Endodermal cell (in vitro differentiated cells): ENCODE measurements around the gene SLC4A7. TPM values are rescaled to one million over a fixed set of nuclear protein-coding genes. Genes with fewer than 3 reads are reported as not detected.
A peak's percentile ranks its signal among the peaks of the same experiment; 100 is the strongest.
"Not testable (repeated sequence)": the region's sequence is repeated elsewhere in the genome, so short reads cannot be mapped to it uniquely, and the experiment has no call there.

Experiments
- DNase-seq: peaks from one replicate; pipeline ENCODE4 v3.0.0-alpha.2; 2017
- H3K27ac ChIP-seq: 2 replicates; pipeline ENCODE4 v1.5.1; 2013; ENCODE audit warnings: mild to moderate bottlenecking, low read depth, low read length, moderate library complexity
- H3K27me3 ChIP-seq: 2 replicates; pipeline ENCODE4 v1.6.1; 2013; ENCODE audit warnings: mild to moderate bottlenecking, low read length, moderate library complexity; ENCODE audit not compliant: insufficient read depth, control insufficient read depth, poor library complexity, severe bottlenecking
- H3K36me3 ChIP-seq: 2 replicates; pipeline ENCODE4 v1.7.0; 2013; ENCODE audit warnings: mild to moderate bottlenecking, low read length, moderate library complexity; ENCODE audit not compliant: control insufficient read depth, insufficient read depth
- H3K4me1 ChIP-seq: one replicate; pipeline ENCODE4 v1.7.0; 2013; ENCODE audit warnings: low read length; ENCODE audit not compliant: control insufficient read depth, insufficient read depth
- H3K4me3 ChIP-seq: 2 replicates; pipeline ENCODE4 v1.5.1; 2013; ENCODE audit warnings: mild to moderate bottlenecking, low read length, moderate library complexity
- H3K9ac ChIP-seq: 2 replicates; pipeline ENCODE4 v1.6.1; 2013; ENCODE audit warnings: mild to moderate bottlenecking, low read length, moderate library complexity; ENCODE audit not compliant: poor library complexity, severe bottlenecking; ENCODE audit errors: extremely low read depth
- H3K9me3 ChIP-seq: 2 replicates; pipeline ENCODE4 v1.6.1; 2013; ENCODE audit warnings: mild to moderate bottlenecking, low read length, moderate library complexity; ENCODE audit not compliant: control insufficient read depth
- H3K27ac Mint-ChIP-seq: 2 replicates; pipeline ENCODE4 v1.8.0; 2020; ENCODE audit warnings: mixed read lengths
- H3K27me3 Mint-ChIP-seq: 2 replicates; pipeline ENCODE4 v1.8.0; 2021; ENCODE audit warnings: mild to moderate bottlenecking, mixed read lengths; ENCODE audit not compliant: insufficient read depth
- H3K36me3 Mint-ChIP-seq: 2 replicates; pipeline ENCODE4 v1.8.0; 2020; ENCODE audit warnings: low read depth, mixed read lengths
- H3K4me1 Mint-ChIP-seq: 2 replicates; pipeline ENCODE4 v1.8.0; 2020; ENCODE audit warnings: mixed read lengths
- H3K4me3 Mint-ChIP-seq: 2 replicates; pipeline ENCODE4 v1.8.0; 2020; ENCODE audit warnings: mild to moderate bottlenecking, moderate library complexity, mixed read lengths
- H3K9me3 Mint-ChIP-seq: 2 replicates; pipeline ENCODE4 v1.8.0; 2020; ENCODE audit warnings: mild to moderate bottlenecking, mixed read lengths
- CTCF ChIP-seq: fragments of 200-600 bp; sonication (generic); conservative IDR thresholded peaks from 2 replicates; pipeline ENCODE4 v1.5.0; 2021; ENCODE audit warnings: antibody characterized with exemption, mild to moderate bottlenecking
- WGBS, 2 experiments: methylation state at CpG; one replicate each; pipeline versions ENCODE4 v1.1.5 to v1.1.7; 2013; ENCODE audit warnings: missing lambda C conversion rate in 2 of 2, mixed read lengths in 1 of 2; ENCODE audit not compliant: insufficient coverage in 1 of 2, insufficient read length in 1 of 2; 5-methylcytosine and 5-hydroxymethylcytosine counted together
- total RNA-seq, 2 donors: library from RNA; stranded (reverse); fragmentation: NEBNext Ultra II Directional in 1 of 2; extraction: Animal tissue kit (Norgen Biotek cat#: 25700) in 1 of 2; gene quantifications; 2 replicates in 1 of 2; 3 replicates in 1 of 2; pipeline ENCODE4 v1.2.1, GENCODE V29; 2021

The SLC4A7 gene
- total RNA-seq, 2 donors from 2014 or later = 58.4 to 83.8 TPM

- Mint-ChIP-seq H3K4me1 (no peaks in the 10 kb centered on the region), H3K27ac (no peak overlapping the region), H3K4me3 (no peak overlapping the region), H3K9me3 (no peaks in the 10 kb centered on the region), H3K36me3 (peaks cover 32% of the 10 kb centered on the region), H3K27me3 (no peaks in the 10 kb centered on the region)
- peaks cover 29% of the 10 kb centered on the region for H3K36me3 ChIP-seq
- no peak for TF ChIP-seq CTCF
- H3K27me3 ChIP-seq = no peaks in the 10 kb centered on the region
- WGBS, 2 experiments = 89 to 96% methylated on average over 1 to 2 of the region's 2 CpGs
- no peak overlapping the region for H3K27ac ChIP-seq
- H3K4me1 ChIP-seq = no peaks in the 10 kb centered on the region
- no peaks in the 10 kb centered on the region for H3K9me3 ChIP-seq
- no peak overlapping the region for H3K9ac ChIP-seq
- DNase-seq = no peak
- H3K4me3 ChIP-seq = no peak overlapping the region
These were observed 34.5 kb downstream of the SLC4A7 start for GRCh38 chr3:27449530-27450150.

GRCh38 chr3:27442995-27443394 lies 41.2 kb downstream of the SLC4A7 start:
- not testable (repeated sequence) for H3K4me3 ChIP-seq, H3K27me3 ChIP-seq, H3K27ac Mint-ChIP-seq, H3K9me3 Mint-ChIP-seq, DNase-seq, H3K27ac ChIP-seq, H3K27me3 Mint-ChIP-seq, H3K4me1 Mint-ChIP-seq, H3K4me1 ChIP-seq, H3K4me3 Mint-ChIP-seq, H3K9ac ChIP-seq
- WGBS, 2 experiments = 88 to 96% methylated on average over 8 to 13 of the region's 13 CpGs
- peaks cover 69% of the 10 kb centered on the region for H3K36me3 Mint-ChIP-seq
- Histone ChIP-seq H3K36me3 (peaks cover 53% of the 10 kb centered on the region), H3K9me3 (peaks cover 27% of the 10 kb centered on the region)

GRCh38 chr3:27438352-27438751 lies 45.8 kb downstream of the SLC4A7 start:
- not testable (repeated sequence) for H3K27ac ChIP-seq, H3K27me3 Mint-ChIP-seq, H3K9ac ChIP-seq, H3K4me1 ChIP-seq, DNase-seq, H3K4me1 Mint-ChIP-seq, H3K27me3 ChIP-seq, H3K27ac Mint-ChIP-seq, H3K4me3 Mint-ChIP-seq, H3K9me3 Mint-ChIP-seq, H3K4me3 ChIP-seq
- H3K36me3 Mint-ChIP-seq = peaks cover 74% of the 10 kb centered on the region
- Histone ChIP-seq H3K36me3 (peaks cover 67% of the 10 kb centered on the region), H3K9me3 (peaks cover 27% of the 10 kb centered on the region)
- WGBS, 2 experiments = 100% methylated on average over 3 of the region's 4 CpGs; no CpG with 5 or more reads in 1 of the 2 experiments

- no peak for TF ChIP-seq CTCF
- no peaks in the 10 kb centered on the region for H3K9me3 ChIP-seq
- H3K4me3 Mint-ChIP-seq = no peak overlapping the region
- H3K4me1 Mint-ChIP-seq = no peaks in the 10 kb centered on the region
- DNase-seq = no peak
- H3K9me3 Mint-ChIP-seq = no peaks in the 10 kb centered on the region
- no peak overlapping the region for H3K9ac ChIP-seq
- no peaks in the 10 kb centered on the region for H3K4me1 ChIP-seq
- no peak overlapping the region for H3K4me3 ChIP-seq
- no peaks in the 10 kb centered on the region for H3K27me3 Mint-ChIP-seq
- no peak overlapping the region for H3K27ac ChIP-seq
- peaks cover 54% of the 10 kb centered on the region for H3K36me3 Mint-ChIP-seq
- 95 to 96% methylated on average over 5 to 6 of the region's 6 CpGs for WGBS, 2 experiments
- peak overlapping the region; percentile 27 for H3K27ac Mint-ChIP-seq
- peaks cover 69% of the 10 kb centered on the region for H3K36me3 ChIP-seq
- no peaks in the 10 kb centered on the region for H3K27me3 ChIP-seq
These were observed 53.1 kb downstream of the SLC4A7 start for GRCh38 chr3:27431116-27431515.
